ENCODE measurements around the gene PPP2R3A. TPM values are rescaled to one million over a fixed set of nuclear protein-coding genes. Genes with fewer than 3 reads are reported as not detected.

The PPP2R3A gene
- total RNA-seq, 6 donors from 2014 or later = 5.5 to 35.6 (median 11.0) TPM

GRCh38 chr3:135975536-135975935 is 10.0 kb downstream of the PPP2R3A start:
- Histone ChIP-seq H3K27ac (no peak overlapping the region), H3K4me1 (peaks cover 0 to 4% (median 0%) of the 10 kb centered on the region in 4 donors), H3K9me3 (no peaks in the 10 kb centered on the region), H3K27me3 (no peaks in the 10 kb centered on the region), H3K36me3 (no peaks in the 10 kb centered on the region), H3K4me3 (no peak overlapping the region)
- 85 to 88% methylated on average over 2 of the region's 2 CpGs for WGBS, 2 donors
- ATAC-seq (ENCODE audit: low FRiP score in 2 of 2) (no peak), DNase-seq (no peak)
- TF ChIP-seq EP300 (IDR thresholded peaks at IDR 0.05) = no peak
- TF ChIP-seq POLR2A (IDR thresholded peaks at IDR 0.05) = no peak
- no peak for TF ChIP-seq CTCF (IDR thresholded peaks at IDR 0.05)
- TF ChIP-seq POLR2AphosphoS5 (IDR thresholded peaks at IDR 0.05) = no peak

GRCh38 chr3:135980343-135980742 is 14.8 kb downstream of the PPP2R3A start:
- Histone ChIP-seq H3K27me3 (no peaks in the 10 kb centered on the region), H3K4me1 (no peaks in the 10 kb centered on the region), H3K27ac (no peak overlapping the region), H3K36me3 (no peaks in the 10 kb centered on the region), H3K4me3 (no peak overlapping the region), H3K9me3 (no peaks in the 10 kb centered on the region)
- ATAC-seq (ENCODE audit: low FRiP score in 2 of 2) = no peak
- 90 to 91% methylated on average over 2 of the region's 2 CpGs for WGBS, 2 donors
- TF ChIP-seq POLR2AphosphoS5 (IDR thresholded peaks at IDR 0.05) = no peak
- TF ChIP-seq POLR2A (IDR thresholded peaks at IDR 0.05) = no peak
- TF ChIP-seq EP300 (IDR thresholded peaks at IDR 0.05) = no peak
- no peak for TF ChIP-seq CTCF (IDR thresholded peaks at IDR 0.05)
- no peak for DNase-seq

- Histone ChIP-seq H3K4me1 (no peaks in the 10 kb centered on the region), H3K4me3 (no peak overlapping the region), H3K27me3 (no peaks in the 10 kb centered on the region), H3K36me3 (no peaks in the 10 kb centered on the region), H3K27ac (no peak overlapping the region), H3K9me3 (no peaks in the 10 kb centered on the region)
- 87 to 88% methylated on average over 4 of the region's 4 CpGs for WGBS, 2 donors
- no peak for DNase-seq
- TF ChIP-seq CTCF (IDR thresholded peaks at IDR 0.05) = no peak
- TF ChIP-seq EP300 (IDR thresholded peaks at IDR 0.05) = no peak
- TF ChIP-seq POLR2AphosphoS5 (IDR thresholded peaks at IDR 0.05) = no peak
- no peak for TF ChIP-seq POLR2A (IDR thresholded peaks at IDR 0.05)
- ATAC-seq (ENCODE audit: low FRiP score in 2 of 2) = no peak
Measured at GRCh38 chr3:135981701-135982403, 16.3 kb downstream of the PPP2R3A start.

GRCh38 chr3:135982404-135982761 is 16.9 kb downstream of the PPP2R3A start:
- DNase-seq (no peak), ATAC-seq (ENCODE audit: low FRiP score in 2 of 2) (no peak)
- Histone ChIP-seq H3K4me1 (no peaks in the 10 kb centered on the region), H3K36me3 (no peaks in the 10 kb centered on the region), H3K9me3 (no peaks in the 10 kb centered on the region), H3K27ac (no peak overlapping the region), H3K4me3 (no peak overlapping the region), H3K27me3 (no peaks in the 10 kb centered on the region)
- 83 to 95% methylated on average over 1 of the region's 1 CpG for WGBS, 2 donors
- TF ChIP-seq POLR2AphosphoS5 (IDR thresholded peaks at IDR 0.05) (no peak), EP300 (IDR thresholded peaks at IDR 0.05) (no peak)

GRCh38 chr3:135982922-135983581 is 17.5 kb downstream of the PPP2R3A start:
- no peaks in the 10 kb centered on the region for H3K27me3 ChIP-seq
- no peak for ATAC-seq (ENCODE audit: low FRiP score in 2 of 2)
- H3K9me3 ChIP-seq = no peaks in the 10 kb centered on the region
- no peak overlapping the region for H3K27ac ChIP-seq
- 82 to 90% methylated on average over 5 of the region's 5 CpGs for WGBS, 2 donors
- no peaks in the 10 kb centered on the region for H3K36me3 ChIP-seq
- DNase-seq = no peak
- no peak overlapping the region for H3K4me3 ChIP-seq
- no peaks in the 10 kb centered on the region for H3K4me1 ChIP-seq
- TF ChIP-seq POLR2A (IDR thresholded peaks at IDR 0.05) = no peak
- TF ChIP-seq POLR2AphosphoS5 (IDR thresholded peaks at IDR 0.05) = no peak
- no peak for TF ChIP-seq CTCF (IDR thresholded peaks at IDR 0.05)
- no peak for TF ChIP-seq EP300 (IDR thresholded peaks at IDR 0.05)
